Endothelial cell of umbilical vein (primary cell): Measurements from ENCODE around the gene TAF8. TPM values are rescaled to one million over a fixed set of nuclear protein-coding genes. Genes with fewer than 3 reads are reported as not detected.

Experiments
- BruUV-seq: library from RNA; stranded (reverse); fragments of 400-500 nt; replicated peaks from 2 replicates; lab custom pipeline; 2021; lab: Mats Ljungman, UMichigan
- CTCF ChIA-PET: fragments of 300-600, 350-600 bp; sonication (Branson Sonifier 250); formaldehyde crosslinking; loops from one replicate; lab custom pipeline; 2021; ENCODE audit warnings: antibody characterized with exemption, inconsistent platforms; lab: Charles Lee
- POLR2A ChIA-PET: fragments of 300-600, 350-600 bp; sonication (Branson Sonifier 250); formaldehyde crosslinking; loops from one replicate; lab custom pipeline; 2021; ENCODE audit warnings: antibody characterized with exemption, inconsistent platforms; lab: Charles Lee
- DNase-seq: peaks from one replicate; pipeline ENCODE4 v3.0.0-alpha.2; 2011; ENCODE audit warnings: low read depth, low spot score
- FAIRE-seq: peaks from 2 replicates; lab custom pipeline; 2011; peaks lifted over from hg19 to GRCh38; lab: Jason Lieb, UNC
- H2AFZ ChIP-seq: 2 replicates; pipeline ENCODE4 v1.6.0; 2012; ENCODE audit warnings: low read depth, low read length, control low read depth, inconsistent platforms
- H3K27ac ChIP-seq: 2 replicates; pipeline ENCODE4 v1.5.1; 2011; ENCODE audit warnings: low read depth, mild to moderate bottlenecking, control low read depth, low read length, moderate library complexity; ENCODE audit not compliant: insufficient read depth
- H3K27me3 ChIP-seq, 2 experiments: 2 replicates each; pipeline versions ENCODE4 v1.6.0 to v1.6.1; 2011; ENCODE audit warnings: low read length in 2 of 2, mixed read lengths in 1 of 2; ENCODE audit not compliant: control insufficient read depth in 2 of 2, insufficient read depth in 2 of 2
- H3K36me3 ChIP-seq, 2 experiments: 2 replicates in 1 of 2; 3 replicates in 1 of 2; pipeline ENCODE4 v1.5.1; 2011; ENCODE audit warnings: low read length in 2 of 2, mild to moderate bottlenecking in 1 of 2, moderate library complexity in 1 of 2; ENCODE audit not compliant: control insufficient read depth in 2 of 2, insufficient read depth in 2 of 2; ENCODE audit errors: extremely low read depth in 1 of 2
- H3K4me1 ChIP-seq: 3 replicates; pipeline ENCODE4 v1.5.1; 2011; ENCODE audit warnings: mild to moderate bottlenecking, low read length; ENCODE audit not compliant: control insufficient read depth, insufficient read depth; ENCODE audit errors: extremely low read depth
- H3K4me2 ChIP-seq: 2 replicates; pipeline ENCODE4 v1.6.1; 2011; ENCODE audit warnings: low read length, control low read depth, mixed read lengths; ENCODE audit not compliant: insufficient read depth
- H3K4me3 ChIP-seq, 3 experiments: fragments of 200-600 bp in 1 of 3; sonication (generic), shearing (Covaris generic) in 1 of 3; replicated peaks in 1 of 3; 2 replicates each; pipeline ENCODE4 v1.5.1; 2011 to 2016; ENCODE audit warnings: control low read depth in 3 of 3, low read length in 3 of 3, mild to moderate bottlenecking in 2 of 3, inconsistent platforms in 1 of 3, low read depth in 1 of 3, moderate library complexity in 1 of 3; ENCODE audit not compliant: insufficient read depth in 1 of 3
- H3K79me2 ChIP-seq: 2 replicates; pipeline ENCODE4 v1.6.0; 2012; ENCODE audit warnings: low read length, inconsistent platforms; ENCODE audit not compliant: control insufficient read depth, insufficient read depth
- H3K9ac ChIP-seq: replicated peaks from 2 replicates; pipeline ENCODE3; 2011; ENCODE audit warnings: low read length, control low read depth; ENCODE audit not compliant: insufficient read depth; ENCODE audit errors: extremely low read depth
- H3K9me1 ChIP-seq: replicated peaks from 3 replicates; pipeline ENCODE4 v1.6.0; 2011; ENCODE audit warnings: mild to moderate bottlenecking, low read length; ENCODE audit not compliant: control insufficient read depth, insufficient read depth; ENCODE audit errors: extremely low read depth
- H3K9me3 ChIP-seq: replicated peaks from 2 replicates; pipeline ENCODE4 v1.5.1; 2012; ENCODE audit warnings: low read length, inconsistent platforms; ENCODE audit not compliant: control insufficient read depth, insufficient read depth
- H4K20me1 ChIP-seq: replicated peaks from 2 replicates; pipeline ENCODE3; 2011; ENCODE audit warnings: mild to moderate bottlenecking, low read length; ENCODE audit not compliant: control insufficient read depth, insufficient read depth; ENCODE audit errors: extremely low read depth
- CTCF ChIP-seq, 2 donors: IDR thresholded peaks; 1 replicate in 1 of 2; 2 replicates in 1 of 2; pipeline ENCODE4 v1.5.1; 2011; ENCODE audit warnings: low read length in 2 of 2, mild to moderate bottlenecking in 2 of 2, moderate library complexity in 2 of 2, control low read depth in 1 of 2, inconsistent platforms in 1 of 2, low read depth in 1 of 2; ENCODE audit not compliant: insufficient read depth in 1 of 2; ENCODE audit errors: extremely low read depth in 1 of 2
- EZH2 ChIP-seq: IDR thresholded peaks from 2 replicates; pipeline ENCODE4 v1.6.1; 2012; ENCODE audit warnings: borderline replicate concordance, low read depth, mild to moderate bottlenecking, moderate library complexity, low read length, inconsistent platforms; ENCODE audit not compliant: severe bottlenecking
- FOS ChIP-seq: IDR thresholded peaks from 2 replicates; pipeline ENCODE4 v1.6.1; 2011; ENCODE audit warnings: mild to moderate bottlenecking, low read length, moderate library complexity, borderline replicate concordance; ENCODE audit not compliant: insufficient read depth
- GATA2 ChIP-seq: IDR thresholded peaks from 2 replicates; pipeline ENCODE4 v1.7.0; 2011; ENCODE audit warnings: low read depth, mild to moderate bottlenecking, moderate library complexity, mixed read lengths, low read length; ENCODE audit not compliant: insufficient read length, insufficient read depth
- JUN ChIP-seq: IDR thresholded peaks from 2 replicates; pipeline ENCODE4 v1.6.1; 2011; ENCODE audit warnings: borderline replicate concordance, low read depth; ENCODE audit not compliant: insufficient read length, insufficient read depth
- MAX ChIP-seq: IDR thresholded peaks from 2 replicates; pipeline ENCODE4 v1.6.1; 2011; ENCODE audit not compliant: insufficient read depth, insufficient read length
- MYC ChIP-seq: IDR thresholded peaks from one replicate; pipeline ENCODE4 v1.6.1; 2011; ENCODE audit warnings: mild to moderate bottlenecking, low read depth, low read length
- POLR2A ChIP-seq: IDR thresholded peaks from 2 replicates; pipeline ENCODE4 v1.6.1; 2012; ENCODE audit warnings: low read depth, mild to moderate bottlenecking, control low read depth, low read length
- POLR2AphosphoS5 ChIP-seq: IDR thresholded peaks from 2 replicates; pipeline ENCODE4 v1.6.1; 2012; ENCODE audit warnings: low read depth, mild to moderate bottlenecking, control low read depth, low read length, moderate library complexity; ENCODE audit not compliant: insufficient read depth
- dilution Hi-C: fragments of 300-500 bp; cut with MboI; formaldehyde crosslinking; loops from one replicate; pipeline ENCODE4 v1.15.0; 2019; ENCODE audit warnings: low sequenced_read_pairs; ENCODE audit not compliant: extremely low pct_ligation_motif_present
- intact Hi-C: fragments of 100-400 bp; cut with micrococcal nuclease; formaldehyde crosslinking; loops from one replicate; pipeline ENCODE4 v1.10.0; 2022
- polyA plus RNA-seq, 4 experiments: library from polyadenylated mRNA; depleted of rRNA in 3 of 4; stranded (reverse) in 3 of 4; unstranded in 1 of 4; fragments of >200 nt; gene quantifications; 2 replicates each; pipeline versions ENCODE4 v1.2.1 to v1.2.3, GENCODE V29; 2011 to 2012; ENCODE audit warnings: missing spikeins in 1 of 4
- total RNA-seq: library from RNA; stranded (reverse); gene quantifications from 2 replicates; pipeline ENCODE4 v1.2.3, GENCODE V29; 2021

The TAF8 gene
- total and polyA plus RNA-seq, 2 donors (not counting 3 experiments of a cell fraction or from before 2014, with no cell fraction given), result 32.9 to 45.4 TPM

GRCh38 chr6:42026540-42026939 is 23.8 kb upstream of the TAF8 start:
- Histone ChIP-seq H3K9me1 (no peaks in the 10 kb centered on the region), H2AFZ (no peak overlapping the region), H3K9ac (no peak overlapping the region), H3K4me1 (peaks cover 10% of the 10 kb centered on the region), H3K9me3 (no peaks in the 10 kb centered on the region), H3K79me2 (no peaks in the 10 kb centered on the region), H4K20me1 (no peaks in the 10 kb centered on the region), H3K27me3 (no peaks in the 10 kb centered on the region), H3K4me3 (no peak overlapping the region), H3K4me2 (no peak overlapping the region), H3K36me3 (no peaks in the 10 kb centered on the region), H3K27ac (no peak overlapping the region)
- POLR2A ChIA-PET, result no interaction called here
- CTCF ChIA-PET, result interaction anchor here (1.3 kb wide), 1 partner anchor 105 kb away, joined by 3 read pairs; the partner anchor contains the start of genes BYSL and MED20
- DNase-seq, result no peak
- intact Hi-C loops (loop anchor here (5.0 kb wide), 2 partner anchors 59 to 84 kb away; partner anchors contain the start of gene CCND3), dilution Hi-C loops (no loop called here)
- no peak for FAIRE-seq
- TF ChIP-seq POLR2A, result no peak
- TF ChIP-seq JUN, result no peak
- no peak for TF ChIP-seq POLR2AphosphoS5
- no peak for TF ChIP-seq MAX
- no peak for TF ChIP-seq FOS
- no peak for TF ChIP-seq EZH2
- TF ChIP-seq GATA2, result no peak
- no peak for TF ChIP-seq CTCF (IDR thresholded peaks at IDR 0.05; ENCODE audit: extremely low read depth in 1 of 2, insufficient read depth in 1 of 2, low read depth in 1 of 2, low read length in 2 of 2)
- no peak for TF ChIP-seq MYC
- no TSS peak for BruUV-seq
